ENCODE results near the gene ZNF599. TPM values are rescaled to one million over a fixed set of nuclear protein-coding genes. Genes with fewer than 3 reads are reported as not detected.

Gene ZNF599
- total RNA-seq, 1 experiment from 2014 or later, result not detected

DNA sequence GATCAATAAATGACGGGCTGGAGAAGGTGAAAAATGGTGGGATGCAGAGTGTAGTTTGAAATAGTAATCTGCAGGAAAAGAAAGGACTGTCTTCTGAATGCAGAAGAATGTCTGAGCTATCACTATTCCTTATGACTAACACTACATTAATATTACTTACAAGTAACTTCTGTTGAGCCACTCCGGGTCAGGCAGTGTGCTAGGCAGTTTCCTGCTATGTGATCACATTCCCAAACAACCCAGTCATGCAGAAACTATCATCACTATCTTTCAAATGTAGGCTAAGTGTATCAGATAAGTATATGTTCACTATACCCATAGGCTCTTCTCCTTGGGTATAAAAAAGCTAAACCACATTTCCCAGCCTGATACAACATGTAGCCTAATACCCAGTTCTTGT lies 6.6 kb downstream of the ZNF599 start:
- Histone ChIP-seq H3K4me1 (ENCODE audit: insufficient read depth, low read length) (no peaks in the 10 kb centered on the region), H3K4me3 (ENCODE audit: low read length) (no peak overlapping the region), H3K27ac (ENCODE audit: low read length) (no peak overlapping the region), H3K79me2 (ENCODE audit: low read length) (no peaks in the 10 kb centered on the region), H4K20me1 (ENCODE audit: low read length) (no peaks in the 10 kb centered on the region), H3F3A (ENCODE audit: low read length, unreplicated experiment) (no peaks in the 10 kb centered on the region), H2AFZ (ENCODE audit: low read length) (no peak overlapping the region), H3K9me2 (replicated peaks; ENCODE audit: low read length) (no peaks in the 10 kb centered on the region), H3K4me2 (ENCODE audit: low read length) (no peak overlapping the region), H3K9ac (ENCODE audit: low read length) (no peak overlapping the region), H3K9me3 (ENCODE audit: low read length) (no peaks in the 10 kb centered on the region; the same call in 1 of the 2 replicates), H3K27me3 (ENCODE audit: low read length) (no peaks in the 10 kb centered on the region), H3K36me3 (ENCODE audit: low read depth, low read length) (no peaks in the 10 kb centered on the region; the same call in 1 of the 2 replicates)
- BruUV-seq (replicated peaks), result no TSS peak
- CTCF ChIA-PET, result interaction anchor here (0.6 kb wide), 1 partner anchor 334 kb away, joined by 4 read pairs; no protein-coding TSS in a partner anchor
- POLR2A ChIA-PET (ENCODE audit: unreplicated experiment), result no interaction called here
- no peak for ATAC-seq
- intact Hi-C loops (cut with micrococcal nuclease), result no loop called here
- no peak for DNase-seq
- no peak for TF ChIP-seq EZH2 (IDR thresholded peaks at IDR 0.05; ENCODE audit: low read length, unreplicated experiment)
- TF ChIP-seq, protein P1, sequence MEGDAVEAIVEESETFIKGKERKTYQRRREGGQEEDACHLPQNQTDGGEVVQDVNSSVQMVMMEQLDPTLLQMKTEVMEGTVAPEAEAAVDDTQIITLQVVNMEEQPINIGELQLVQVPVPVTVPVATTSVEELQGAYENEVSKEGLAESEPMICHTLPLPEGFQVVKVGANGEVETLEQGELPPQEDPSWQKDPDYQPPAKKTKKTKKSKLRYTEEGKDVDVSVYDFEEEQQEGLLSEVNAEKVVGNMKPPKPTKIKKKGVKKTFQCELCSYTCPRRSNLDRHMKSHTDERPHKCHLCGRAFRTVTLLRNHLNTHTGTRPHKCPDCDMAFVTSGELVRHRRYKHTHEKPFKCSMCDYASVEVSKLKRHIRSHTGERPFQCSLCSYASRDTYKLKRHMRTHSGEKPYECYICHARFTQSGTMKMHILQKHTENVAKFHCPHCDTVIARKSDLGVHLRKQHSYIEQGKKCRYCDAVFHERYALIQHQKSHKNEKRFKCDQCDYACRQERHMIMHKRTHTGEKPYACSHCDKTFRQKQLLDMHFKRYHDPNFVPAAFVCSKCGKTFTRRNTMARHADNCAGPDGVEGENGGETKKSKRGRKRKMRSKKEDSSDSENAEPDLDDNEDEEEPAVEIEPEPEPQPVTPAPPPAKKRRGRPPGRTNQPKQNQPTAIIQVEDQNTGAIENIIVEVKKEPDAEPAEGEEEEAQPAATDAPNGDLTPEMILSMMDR (conservative IDR thresholded peaks at IDR 0.05; ENCODE audit: low read depth, low read length), result no peak
- TF ChIP-seq EZH2phosphoT487 (IDR thresholded peaks at IDR 0.05; ENCODE audit: borderline replicate concordance, low read length), result no peak

DNA sequence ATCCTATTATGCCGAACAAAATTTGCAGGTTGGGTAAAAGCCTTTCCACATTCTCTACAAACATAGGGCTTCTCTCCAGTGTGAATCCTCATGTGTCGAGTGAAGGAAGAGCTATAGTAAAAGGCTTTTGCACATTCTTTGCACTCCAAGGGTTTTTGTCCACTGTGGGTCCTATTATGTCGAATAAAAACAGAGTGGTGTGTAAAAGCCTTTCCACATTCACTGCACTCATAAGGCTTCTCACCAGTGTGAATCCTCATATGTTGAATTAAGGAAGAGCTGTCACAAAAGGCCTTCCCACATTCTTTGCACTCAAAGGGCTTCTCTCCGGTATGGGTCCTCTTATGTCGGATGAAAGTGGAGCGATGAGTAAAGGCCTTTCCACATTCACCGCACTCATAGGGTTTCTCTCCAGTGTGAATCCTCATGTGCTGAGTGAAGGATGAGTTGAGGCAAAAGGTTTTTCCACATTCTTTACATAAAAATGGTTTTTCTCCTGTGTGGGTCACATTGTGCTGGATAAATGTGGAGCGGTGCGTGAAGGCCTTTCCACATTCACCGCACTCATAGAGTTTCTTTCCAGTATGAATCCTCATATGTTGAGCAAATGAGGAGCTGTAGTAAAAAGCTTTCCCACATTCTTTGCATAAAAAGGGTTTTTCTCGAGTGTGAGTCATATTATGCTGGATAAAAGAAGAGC lies 13.6 kb downstream of the ZNF599 start:
- peaks cover 11% of the 10 kb centered on the region; the same call in 1 of the 2 replicates for H3K9me3 ChIP-seq (ENCODE audit: low read length)
- no peaks in the 10 kb centered on the region for H3K27me3 ChIP-seq (ENCODE audit: low read length)
- no peaks in the 10 kb centered on the region; the same call in 1 of the 2 replicates for H3K36me3 ChIP-seq (ENCODE audit: low read depth, low read length)
- no peaks in the 10 kb centered on the region for H3K4me1 ChIP-seq (ENCODE audit: insufficient read depth, low read length)
- no peaks in the 10 kb centered on the region for H3F3A ChIP-seq (ENCODE audit: low read length, unreplicated experiment)
- BruUV-seq (replicated peaks), result no TSS peak
- no peak for TF ChIP-seq EZH2phosphoT487 (IDR thresholded peaks at IDR 0.05; ENCODE audit: borderline replicate concordance, low read length)
- TF ChIP-seq EZH2 (IDR thresholded peaks at IDR 0.05; ENCODE audit: low read length, unreplicated experiment), result no peak
- TF ChIP-seq, protein P1 (conservative IDR thresholded peaks at IDR 0.05; ENCODE audit: low read depth, low read length), result no peak
- ChIA-PET POLR2A (ENCODE audit: unreplicated experiment) (no interaction called here), CTCF (no interaction called here)
- intact Hi-C loops (cut with micrococcal nuclease), result no loop called here
- H3K27ac ChIP-seq (ENCODE audit: low read length), result no peak overlapping the region
- ATAC-seq (no peak), DNase-seq (no peak)
- H3K9me2 ChIP-seq (replicated peaks; ENCODE audit: low read length), result no peaks in the 10 kb centered on the region
- no peak overlapping the region for H3K9ac ChIP-seq (ENCODE audit: low read length)
- no peak overlapping the region for H2AFZ ChIP-seq (ENCODE audit: low read length)
- no peak overlapping the region for H3K4me2 ChIP-seq (ENCODE audit: low read length)
- no peaks in the 10 kb centered on the region for H4K20me1 ChIP-seq (ENCODE audit: low read length)
- no peaks in the 10 kb centered on the region for H3K79me2 ChIP-seq (ENCODE audit: low read length)
- no peak overlapping the region for H3K4me3 ChIP-seq (ENCODE audit: low read length)

DNA sequence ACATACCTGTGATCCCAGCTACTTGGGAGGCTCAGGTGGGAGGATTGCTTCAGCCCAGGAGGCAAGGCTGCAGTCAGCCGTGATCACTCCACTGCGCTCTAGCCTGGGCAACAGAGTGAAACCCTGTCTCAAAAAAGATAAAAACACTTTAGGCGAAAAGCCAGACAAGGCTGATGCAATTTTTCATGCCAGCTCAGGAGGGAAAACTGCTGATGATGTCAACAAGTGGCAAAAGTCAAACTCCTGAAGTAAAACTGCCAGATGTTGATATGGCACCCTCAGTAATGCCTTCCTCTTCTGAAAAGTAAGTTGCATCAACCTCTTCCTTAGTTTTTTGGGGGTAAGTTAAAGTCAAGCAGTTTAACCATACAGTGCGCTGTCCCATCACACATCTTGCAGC lies 15.6 kb downstream of the ZNF599 start:
- intact Hi-C loops (cut with micrococcal nuclease), result no loop called here
- Histone ChIP-seq H3F3A (ENCODE audit: low read length, unreplicated experiment) (no peaks in the 10 kb centered on the region), H3K27me3 (ENCODE audit: low read length) (no peaks in the 10 kb centered on the region), H3K9ac (ENCODE audit: low read length) (no peak overlapping the region), H3K27ac (ENCODE audit: low read length) (no peak overlapping the region), H3K4me3 (ENCODE audit: low read length) (no peak overlapping the region), H2AFZ (ENCODE audit: low read length) (no peak overlapping the region), H3K36me3 (ENCODE audit: low read depth, low read length) (no peaks in the 10 kb centered on the region; the same call in 1 of the 2 replicates), H3K9me3 (ENCODE audit: low read length) (peaks cover 11% of the 10 kb centered on the region; the same call in 1 of the 2 replicates), H4K20me1 (ENCODE audit: low read length) (no peaks in the 10 kb centered on the region), H3K4me1 (ENCODE audit: insufficient read depth, low read length) (no peaks in the 10 kb centered on the region), H3K79me2 (ENCODE audit: low read length) (no peaks in the 10 kb centered on the region), H3K4me2 (ENCODE audit: low read length) (no peak overlapping the region), H3K9me2 (replicated peaks; ENCODE audit: low read length) (no peaks in the 10 kb centered on the region)
- no TSS peak for BruUV-seq (replicated peaks)
- ATAC-seq, result no peak
- DNase-seq, result no peak
- TF ChIP-seq EZH2 (IDR thresholded peaks at IDR 0.05; ENCODE audit: low read length, unreplicated experiment), result no peak
- TF ChIP-seq, protein P1 (conservative IDR thresholded peaks at IDR 0.05; ENCODE audit: low read depth, low read length), result no peak
- CTCF ChIA-PET, result no interaction called here
- POLR2A ChIA-PET (ENCODE audit: unreplicated experiment), result no interaction called here

Data from PC-3 (cell line).